Lower lobe of right lung (tissue), 2 donors: ENCODE data around the gene ZNRF2. TPM values are rescaled to one million over a fixed set of nuclear protein-coding genes. Genes with fewer than 3 reads are reported as not detected.

Experiments
- ATAC-seq, 2 donors: fragments of 200-7000 bp; cut with Tn5 transposase; one replicate each; pipeline ENCODE4 v1.9.1; 2020 to 2022; ENCODE audit warnings: mild to moderate bottlenecking in 2 of 2, moderate library complexity in 2 of 2
- DNase-seq: peaks from one replicate; pipeline ENCODE4 v3.0.0-alpha.2; 2020
- H3K27ac ChIP-seq: fragments of 200-600 bp; one replicate; pipeline ENCODE4 v1.8.0; 2022
- H3K27me3 ChIP-seq: fragments of 200-600 bp; one replicate; pipeline ENCODE4 v1.8.0; 2022; ENCODE audit warnings: low read depth
- H3K36me3 ChIP-seq: fragments of 200-600 bp; one replicate; pipeline ENCODE4 v1.8.0; 2022; ENCODE audit warnings: mild to moderate bottlenecking
- H3K4me1 ChIP-seq: fragments of 200-600 bp; one replicate; pipeline ENCODE4 v1.8.0; 2022
- H3K4me3 ChIP-seq: fragments of 200-600 bp; one replicate; pipeline ENCODE4 v1.8.0; 2022; ENCODE audit warnings: mild to moderate bottlenecking
- H3K9me3 ChIP-seq: fragments of 200-600 bp; one replicate; pipeline ENCODE4 v1.8.0; 2022
- intact Hi-C: fragments of 100-400 bp; cut with DNase I; formaldehyde crosslinking; loops from one replicate; pipeline ENCODE4 v1.11.0; 2022
- total RNA-seq: library from RNA; stranded (reverse); fragmentation: NEBNext Ultra II Directional; extraction: Animal tissue kit (Norgen Biotek cat#: 25700); gene quantifications from one replicate; pipeline ENCODE4 v1.2.1, GENCODE V29; 2021
- TF ChIP-seq, protein P1 (sequence below): fragments of 200-600 bp; IDR thresholded peaks from one replicate; pipeline ENCODE4 v1.8.0; 2022; ENCODE audit warnings: antibody characterized with exemption, mild to moderate bottlenecking
- donor health status: DM: no; HTN: yes; CAD: no; lungs with severe emphysema.

Gene ZNRF2
- total RNA-seq, 1 donor from 2014 or later = 26.6 TPM

GRCh38 chr7:30344513-30344912 is 60.1 kb downstream of the ZNRF2 start:
- intact Hi-C loops = no loop called here
- Histone ChIP-seq H3K9me3 (no peaks in the 10 kb centered on the region), H3K27ac (no peak overlapping the region), H3K4me3 (no peak overlapping the region), H3K36me3 (no peaks in the 10 kb centered on the region), H3K4me1 (peaks cover 43% of the 10 kb centered on the region), H3K27me3 (no peaks in the 10 kb centered on the region)
- DNase-seq = no peak
- ATAC-seq = no peak
- TF ChIP-seq, protein P1, sequence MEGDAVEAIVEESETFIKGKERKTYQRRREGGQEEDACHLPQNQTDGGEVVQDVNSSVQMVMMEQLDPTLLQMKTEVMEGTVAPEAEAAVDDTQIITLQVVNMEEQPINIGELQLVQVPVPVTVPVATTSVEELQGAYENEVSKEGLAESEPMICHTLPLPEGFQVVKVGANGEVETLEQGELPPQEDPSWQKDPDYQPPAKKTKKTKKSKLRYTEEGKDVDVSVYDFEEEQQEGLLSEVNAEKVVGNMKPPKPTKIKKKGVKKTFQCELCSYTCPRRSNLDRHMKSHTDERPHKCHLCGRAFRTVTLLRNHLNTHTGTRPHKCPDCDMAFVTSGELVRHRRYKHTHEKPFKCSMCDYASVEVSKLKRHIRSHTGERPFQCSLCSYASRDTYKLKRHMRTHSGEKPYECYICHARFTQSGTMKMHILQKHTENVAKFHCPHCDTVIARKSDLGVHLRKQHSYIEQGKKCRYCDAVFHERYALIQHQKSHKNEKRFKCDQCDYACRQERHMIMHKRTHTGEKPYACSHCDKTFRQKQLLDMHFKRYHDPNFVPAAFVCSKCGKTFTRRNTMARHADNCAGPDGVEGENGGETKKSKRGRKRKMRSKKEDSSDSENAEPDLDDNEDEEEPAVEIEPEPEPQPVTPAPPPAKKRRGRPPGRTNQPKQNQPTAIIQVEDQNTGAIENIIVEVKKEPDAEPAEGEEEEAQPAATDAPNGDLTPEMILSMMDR = no peak

- TF ChIP-seq, protein P1 = no peak
- Histone ChIP-seq H3K4me1 (peaks cover 50% of the 10 kb centered on the region), H3K27me3 (no peaks in the 10 kb centered on the region), H3K27ac (peak overlapping the region; percentile 52), H3K4me3 (no peak overlapping the region), H3K36me3 (no peaks in the 10 kb centered on the region), H3K9me3 (no peaks in the 10 kb centered on the region)
- intact Hi-C loops = no loop called here
- no peak for DNase-seq
- ATAC-seq = no peak
Measured at GRCh38 chr7:30347226-30348082, 63.1 kb downstream of the ZNRF2 start.

DNA sequence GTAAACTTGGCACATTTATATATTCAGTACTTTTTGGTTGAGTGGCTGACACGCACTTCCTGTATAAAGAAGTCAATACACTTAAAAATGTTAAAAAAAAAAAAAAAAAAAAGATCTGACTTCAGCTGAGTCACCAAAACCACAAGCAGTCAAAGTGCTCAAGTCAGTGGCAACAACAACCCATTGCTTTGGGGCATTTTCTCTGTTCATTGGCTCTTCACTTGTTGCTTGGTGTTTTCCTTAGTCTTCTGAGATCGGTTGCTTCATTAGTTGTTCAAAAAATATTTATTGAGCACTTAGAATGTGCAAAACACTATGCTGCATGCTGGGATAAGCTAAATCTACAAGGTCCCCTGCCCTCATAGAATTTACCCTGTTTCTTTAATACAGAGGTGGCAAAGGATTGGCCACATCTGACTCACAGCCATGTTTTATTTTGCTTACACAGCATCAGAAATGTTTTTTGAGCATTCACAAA is 63.7 kb downstream of the ZNRF2 start:
- Histone ChIP-seq H3K4me3 (no peak overlapping the region), H3K27ac (peak overlapping the region; percentile 52), H3K9me3 (no peaks in the 10 kb centered on the region), H3K27me3 (no peaks in the 10 kb centered on the region), H3K4me1 (peaks cover 50% of the 10 kb centered on the region), H3K36me3 (no peaks in the 10 kb centered on the region)
- intact Hi-C loops = no loop called here
- TF ChIP-seq, protein P1 = no peak
- ATAC-seq (peak; percentile 78 to 89), DNase-seq (no peak)

GRCh38 chr7:30349170-30349569 is 64.8 kb downstream of the ZNRF2 start:
- Histone ChIP-seq H3K9me3 (no peaks in the 10 kb centered on the region), H3K4me3 (no peak overlapping the region), H3K36me3 (no peaks in the 10 kb centered on the region), H3K27me3 (no peaks in the 10 kb centered on the region), H3K4me1 (peaks cover 49% of the 10 kb centered on the region), H3K27ac (peak overlapping the region; percentile 52)
- ATAC-seq (no peak), DNase-seq (no peak)
- TF ChIP-seq, protein P1 = no peak
- intact Hi-C loops = no loop called here

GRCh38 chr7:30349816-30350215 is 65.4 kb downstream of the ZNRF2 start:
- H3K4me1 ChIP-seq = peaks cover 42% of the 10 kb centered on the region
- ATAC-seq (no peak), DNase-seq (no peak)
- no peaks in the 10 kb centered on the region for H3K36me3 ChIP-seq
- H3K27ac ChIP-seq = no peak overlapping the region
- TF ChIP-seq, protein P1 = no peak
- no peak overlapping the region for H3K4me3 ChIP-seq
- H3K9me3 ChIP-seq = no peaks in the 10 kb centered on the region
- H3K27me3 ChIP-seq = no peaks in the 10 kb centered on the region
- intact Hi-C loops = no loop called here
